ENCODE measurements around the gene TPR.
"Not testable (repeated sequence)": the region's sequence is repeated elsewhere in the genome, so short reads cannot be mapped to it uniquely, and the experiment has no call there.

TPR gene

DNA sequence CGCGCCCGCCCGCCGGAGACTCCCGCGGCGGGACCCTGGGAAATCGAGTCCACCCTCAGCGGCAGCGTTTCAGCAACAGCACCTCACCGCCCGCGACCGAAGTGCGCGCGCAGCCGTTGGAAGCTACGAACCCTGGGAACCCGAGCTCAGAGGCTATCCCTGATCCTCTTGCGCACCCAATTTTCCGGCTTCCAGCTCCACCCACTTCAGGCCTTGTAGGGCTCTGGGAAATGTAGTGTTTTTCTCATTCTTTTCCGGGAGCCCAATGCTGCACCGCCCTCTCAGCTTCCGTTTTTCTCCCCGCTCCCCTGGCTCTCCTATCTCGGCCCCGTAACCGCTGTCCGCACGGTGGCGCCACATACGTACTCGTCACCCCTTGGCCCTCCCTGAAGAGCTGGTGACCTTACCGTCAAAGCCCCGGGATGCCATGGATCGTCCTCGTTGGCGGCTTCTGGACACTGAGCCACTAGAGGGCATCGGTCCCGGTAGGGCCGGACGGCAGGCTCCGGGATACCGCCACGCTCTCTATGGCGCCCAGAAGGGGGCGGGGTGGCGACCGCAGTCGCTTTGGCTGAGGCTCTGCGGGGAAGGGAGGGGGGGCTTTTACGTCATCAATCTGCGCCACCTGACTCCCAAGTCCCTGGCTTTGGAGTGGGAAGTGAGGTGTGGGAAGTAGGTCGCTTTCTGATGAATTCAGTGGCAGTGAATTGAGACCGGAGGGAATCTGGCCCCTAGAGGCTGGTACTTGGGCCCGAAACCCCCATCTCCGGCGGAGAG lies at the start of gene TPR, which contains the start of gene ODR4:
Gene TPR (minus strand): TSS at position 102 of the 777 bp plus-strand sequence. CDS start 225 bp downstream, outside the sequence.
Gene ODR4 (plus strand): TSS at position 687 of the 777 bp plus-strand sequence. CDS start 3,948 bp downstream, outside the sequence.
- in situ Hi-C loops (cut with HindIII; ENCODE audit: low sequenced_read_pairs) = no loop called here

DNA sequence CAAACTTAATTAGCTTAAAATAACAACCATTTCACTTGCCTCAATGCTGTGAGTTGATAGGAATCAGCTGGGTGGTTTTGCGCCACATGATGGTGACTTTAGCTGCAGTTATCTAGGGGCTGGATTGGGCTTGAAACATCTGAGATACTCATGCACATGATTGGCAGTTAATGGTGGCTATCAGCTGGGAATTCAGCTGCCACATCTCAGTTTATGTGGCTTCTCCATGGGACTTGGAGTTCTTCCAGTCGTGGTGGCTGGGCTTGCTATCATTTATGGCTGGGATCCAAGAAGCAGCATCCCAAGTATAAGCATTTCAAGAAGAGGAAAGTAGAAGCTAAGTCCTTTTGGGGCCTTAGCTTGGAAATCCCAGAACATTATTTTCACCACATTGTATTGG lies 49.5 kb upstream of the TPR start:
- in situ Hi-C loops (cut with HindIII; ENCODE audit: low sequenced_read_pairs) = no loop called here

DNA sequence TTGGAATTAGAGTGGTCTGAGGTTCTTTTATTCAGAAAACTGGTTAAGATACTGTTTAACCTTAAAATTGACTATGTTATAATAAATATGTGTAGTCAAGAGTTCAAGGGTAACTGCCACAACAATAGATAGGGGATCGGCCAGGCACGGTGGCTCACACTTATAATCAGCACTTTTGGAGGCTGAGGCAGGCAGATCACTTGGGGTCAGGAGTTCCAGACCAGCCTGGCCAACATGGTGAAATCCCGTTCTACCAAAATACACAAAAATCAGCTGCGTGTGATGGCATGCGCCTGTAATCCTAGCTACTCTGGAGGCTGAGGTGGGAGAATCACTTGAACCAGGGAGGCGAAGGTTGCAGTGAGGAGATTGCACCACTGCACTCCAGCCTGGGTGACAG lies 46.4 kb upstream of the TPR start:
- in situ Hi-C loops (cut with HindIII; ENCODE audit: low sequenced_read_pairs) = no loop called here

DNA sequence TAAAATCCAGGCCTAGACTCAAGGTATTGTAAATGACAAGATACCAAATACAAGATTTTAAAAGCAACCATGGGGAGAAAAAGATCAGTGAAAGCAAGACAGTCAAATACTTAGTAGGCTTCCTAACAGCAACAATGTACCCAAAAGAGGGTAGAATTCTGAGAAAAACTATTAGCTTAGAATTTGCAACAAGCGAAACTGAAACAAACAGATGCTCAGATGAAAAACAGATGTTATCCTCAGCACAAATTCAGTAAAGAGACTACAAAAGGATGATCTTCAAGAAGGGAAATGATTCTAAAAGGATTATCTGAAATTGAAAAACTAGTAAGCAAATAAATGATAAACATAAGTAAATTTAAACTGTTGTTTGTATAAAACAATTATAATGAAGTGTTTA lies 45.9 kb upstream of the TPR start:
- in situ Hi-C loops (cut with HindIII; ENCODE audit: low sequenced_read_pairs) = no loop called here

DNA sequence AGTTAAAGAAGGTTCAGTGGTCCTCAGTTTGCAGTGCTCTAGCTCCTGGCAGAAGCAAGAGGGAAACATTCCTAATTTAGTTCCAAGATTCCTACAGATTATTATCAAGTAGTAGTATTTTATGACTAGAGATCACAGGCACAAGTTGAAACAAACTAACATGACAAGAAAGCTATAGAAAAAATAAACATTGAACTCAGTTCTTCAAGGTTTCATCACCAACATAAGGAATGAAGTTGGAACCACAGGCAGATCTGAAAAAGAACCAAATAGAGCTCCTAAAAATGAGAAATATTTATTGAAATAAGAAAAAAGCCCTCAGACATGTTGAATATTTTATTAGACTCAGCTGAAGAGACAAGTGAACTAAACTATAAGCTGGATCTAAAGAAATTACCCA lies 45.3 kb upstream of the TPR start:
- in situ Hi-C loops (cut with HindIII; ENCODE audit: low sequenced_read_pairs) = no loop called here

DNA sequence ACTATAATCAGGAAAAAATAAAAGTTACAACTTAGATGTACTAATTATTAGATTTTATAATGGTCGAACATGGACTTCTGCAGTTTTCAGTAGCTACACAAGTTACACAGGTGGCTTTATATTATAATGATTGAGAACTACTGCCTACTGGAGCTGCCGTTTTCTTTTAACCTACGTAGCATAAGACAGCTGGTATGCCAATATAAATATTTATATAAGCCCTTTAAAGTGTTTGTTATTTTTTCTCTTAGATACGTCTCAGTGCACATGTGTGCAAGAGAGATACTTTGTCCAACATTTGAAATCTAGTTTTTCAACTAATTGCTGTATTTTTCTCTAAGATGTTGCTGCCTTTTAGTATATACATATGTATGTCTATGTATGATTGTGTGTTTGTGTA lies 43.5 kb upstream of the TPR start:
- in situ Hi-C loops (cut with HindIII; ENCODE audit: low sequenced_read_pairs) = no loop called here

DNA sequence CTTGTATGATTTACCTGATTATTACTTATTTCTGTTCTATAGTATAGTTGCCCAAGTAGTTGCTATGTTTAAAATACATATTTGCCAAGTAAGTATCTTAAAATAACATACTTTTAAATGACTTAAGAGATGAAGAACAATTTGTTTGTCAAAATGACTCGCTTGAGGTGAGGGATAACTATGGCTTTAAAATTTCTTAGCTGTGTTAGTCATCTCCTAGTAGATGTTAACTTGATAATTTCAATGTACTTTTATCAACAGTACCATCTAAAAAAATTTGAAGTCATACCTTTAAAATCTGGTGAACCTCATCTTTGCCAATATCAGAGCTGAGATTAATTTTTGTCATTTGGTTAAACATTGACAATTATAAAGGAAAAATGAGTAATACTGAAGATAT lies 38.3 kb upstream of the TPR start:
- in situ Hi-C loops (cut with HindIII; ENCODE audit: low sequenced_read_pairs) = no loop called here

DNA sequence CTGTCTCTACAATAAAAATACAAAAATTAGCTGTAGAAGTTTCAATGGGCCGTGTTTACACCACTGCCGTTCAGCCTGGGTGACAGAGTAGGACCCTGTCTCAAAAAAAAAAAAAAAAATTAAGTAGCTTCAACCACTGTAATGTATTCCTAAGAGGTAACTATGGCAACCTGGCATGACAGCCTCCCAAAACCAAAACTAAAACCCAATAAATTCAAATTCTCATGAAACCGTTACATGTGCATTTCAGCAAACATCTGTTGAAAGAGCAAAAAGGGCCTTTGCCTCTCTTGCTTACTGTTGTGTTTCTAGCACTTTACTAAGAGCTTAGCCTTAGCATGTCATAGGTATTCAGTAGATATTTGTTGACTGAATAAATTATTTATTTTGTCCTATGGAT lies 34.0 kb upstream of the TPR start:
- in situ Hi-C loops (cut with HindIII; ENCODE audit: low sequenced_read_pairs) = no loop called here

DNA sequence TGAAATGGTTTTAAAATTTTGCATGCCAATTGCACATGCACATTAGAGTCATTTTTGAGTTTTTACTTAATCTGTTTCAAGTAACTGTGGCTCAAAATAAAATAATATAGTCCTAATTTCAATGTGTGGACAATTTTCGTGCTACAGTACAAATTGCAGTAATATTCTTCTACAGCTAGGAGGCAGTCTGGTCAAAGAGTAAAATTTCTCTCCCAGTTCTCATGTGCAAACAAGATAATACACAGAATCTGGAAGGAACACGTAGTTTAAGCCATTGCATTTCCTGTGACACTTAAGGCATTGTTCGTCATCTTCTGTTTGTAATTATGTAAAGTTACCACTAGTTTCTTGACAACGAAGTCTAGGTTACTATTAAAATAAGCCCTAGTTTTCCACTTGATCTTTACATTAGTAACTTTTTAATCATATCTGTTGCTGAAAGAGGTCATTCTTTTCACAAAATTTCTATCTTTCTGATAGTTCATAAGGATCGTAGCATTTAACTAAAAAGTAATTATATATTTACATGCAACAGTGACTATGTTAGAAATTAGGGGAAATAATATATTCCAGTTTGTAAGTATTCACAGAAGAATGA lies 29.5 kb upstream of the TPR start:
- in situ Hi-C loops (cut with HindIII; ENCODE audit: low sequenced_read_pairs) = no loop called here

DNA sequence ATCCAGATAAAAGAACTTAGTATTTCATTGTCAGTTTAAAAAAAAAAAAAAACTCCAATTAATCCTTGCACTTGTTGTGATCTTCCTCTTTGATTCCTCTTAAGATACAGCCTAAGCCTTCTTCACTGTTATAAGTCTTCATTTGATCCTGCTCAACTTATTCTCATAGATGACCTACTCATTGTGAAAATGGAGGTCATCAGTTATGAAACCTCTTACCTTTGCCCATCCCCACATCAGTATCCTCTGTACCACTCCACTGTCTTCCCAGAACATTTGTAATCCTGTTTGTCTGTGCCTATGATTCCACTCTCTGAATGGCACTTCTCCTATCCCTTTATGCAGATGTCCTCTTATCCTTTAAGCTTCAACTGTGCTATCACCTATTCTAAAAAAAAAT lies 28.6 kb upstream of the TPR start:
- in situ Hi-C loops (cut with HindIII; ENCODE audit: low sequenced_read_pairs) = no loop called here

DNA sequence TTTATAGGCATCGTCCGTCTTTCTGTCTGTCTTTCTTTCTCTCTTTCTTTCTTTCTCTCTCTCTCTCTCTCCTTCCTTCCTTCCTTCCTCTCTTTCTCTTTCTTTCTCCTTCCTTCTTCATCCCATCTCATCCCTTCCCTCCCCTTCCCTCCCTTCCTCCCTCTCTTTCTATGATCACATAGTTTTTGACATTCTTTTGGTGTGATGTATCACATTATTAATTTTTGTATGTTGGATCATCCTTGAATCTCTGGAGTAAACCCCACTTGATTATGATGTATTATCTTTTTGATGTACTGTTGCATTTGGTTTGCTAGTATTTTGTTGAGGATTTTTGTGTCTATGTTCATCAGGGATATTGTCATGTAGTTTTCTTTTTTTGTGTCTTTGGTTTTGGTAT lies 26.4 kb upstream of the TPR start:
- in situ Hi-C loops (cut with HindIII; ENCODE audit: low sequenced_read_pairs) = not testable (repeated sequence)

DNA sequence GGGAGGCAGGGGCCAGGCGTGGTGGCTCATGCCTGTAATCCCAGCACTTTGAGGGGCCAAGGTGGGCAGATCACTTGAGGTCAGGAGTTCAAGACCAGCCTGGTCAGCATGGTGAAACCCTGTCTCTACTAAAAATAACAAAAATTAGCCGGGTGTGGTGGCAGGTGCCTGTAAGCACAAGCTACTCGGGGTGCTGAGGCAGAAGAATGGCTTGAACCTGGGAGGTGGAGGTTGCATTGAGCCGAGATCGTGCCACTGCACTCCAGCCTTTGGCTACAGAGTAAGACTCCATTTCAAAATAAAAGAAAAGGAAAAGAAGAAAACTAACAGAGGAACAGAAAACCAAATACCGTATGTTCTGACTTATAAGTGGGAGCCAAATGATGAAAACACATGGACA lies 17.7 kb upstream of the TPR start:
- in situ Hi-C loops (cut with HindIII; ENCODE audit: low sequenced_read_pairs) = not testable (repeated sequence)

DNA sequence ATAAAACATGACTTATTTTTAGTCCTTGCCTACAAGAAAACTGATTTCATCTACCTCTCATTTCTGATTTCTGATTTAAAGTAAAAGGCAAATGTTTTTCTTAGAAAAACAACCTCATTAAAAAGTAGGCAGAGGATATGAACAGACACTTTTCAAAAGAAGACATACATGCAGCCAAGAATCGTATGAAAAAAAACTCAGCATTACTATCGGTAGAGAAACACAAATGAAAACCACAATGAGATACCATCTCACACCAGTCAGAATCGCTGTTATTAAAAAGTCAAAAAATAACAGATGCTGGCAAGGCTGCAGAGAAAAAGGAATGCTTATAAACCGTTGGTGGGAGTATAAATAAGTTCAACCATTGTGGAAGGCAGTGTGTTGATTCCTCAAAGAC lies 16.8 kb upstream of the TPR start:
- in situ Hi-C loops (cut with HindIII; ENCODE audit: low sequenced_read_pairs) = no loop called here

DNA sequence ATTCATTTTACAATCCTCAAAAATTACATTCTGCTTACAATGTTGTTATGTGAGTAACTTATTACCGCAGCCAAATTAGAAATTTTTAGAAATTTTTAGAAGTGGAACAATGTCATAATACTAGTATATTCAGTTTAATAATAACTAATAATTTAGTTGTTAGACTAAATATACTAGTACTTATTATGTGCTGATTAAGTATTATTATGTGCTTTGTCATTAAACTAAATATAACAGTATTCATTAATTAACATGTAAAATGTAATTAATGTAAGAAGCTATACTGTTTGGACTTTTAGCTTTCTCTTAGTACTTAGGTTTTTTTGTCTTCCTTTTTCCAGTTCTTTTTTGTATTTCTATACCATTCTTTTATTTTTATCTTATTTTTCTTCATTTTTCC lies 15.9 kb upstream of the TPR start:
- in situ Hi-C loops (cut with HindIII; ENCODE audit: low sequenced_read_pairs) = no loop called here

DNA sequence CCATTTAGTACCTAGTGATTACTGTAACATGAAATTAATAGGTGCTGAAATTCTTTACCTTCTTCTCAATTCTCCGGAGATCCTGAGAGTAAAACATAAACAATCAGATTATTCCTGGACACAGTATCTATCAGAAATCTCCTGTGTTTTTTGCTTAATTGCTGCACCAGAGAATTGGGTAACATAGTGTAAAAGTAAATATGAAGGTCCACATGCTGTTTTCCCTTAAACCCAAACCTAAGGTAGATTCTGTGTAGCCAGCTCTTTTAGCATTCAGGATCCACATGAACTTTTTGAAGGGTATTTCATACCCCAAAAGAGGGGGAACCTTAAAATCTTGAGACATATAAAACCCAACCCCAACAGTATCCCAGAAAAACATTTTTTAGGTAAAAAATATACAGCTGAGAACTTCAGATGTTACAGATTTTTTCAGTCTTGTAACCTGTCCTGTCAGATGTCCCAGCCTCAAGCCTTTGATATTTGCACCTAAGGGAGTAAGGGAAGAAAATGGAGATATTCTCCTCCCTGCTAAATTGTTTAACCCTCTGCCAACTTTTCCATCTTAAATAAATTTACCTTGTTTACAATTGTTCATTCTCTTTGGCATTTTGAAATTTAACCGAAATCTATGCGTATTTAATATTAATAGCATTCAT lies 11.8 kb upstream of the TPR start:
- in situ Hi-C loops (cut with HindIII; ENCODE audit: low sequenced_read_pairs) = no loop called here

DNA sequence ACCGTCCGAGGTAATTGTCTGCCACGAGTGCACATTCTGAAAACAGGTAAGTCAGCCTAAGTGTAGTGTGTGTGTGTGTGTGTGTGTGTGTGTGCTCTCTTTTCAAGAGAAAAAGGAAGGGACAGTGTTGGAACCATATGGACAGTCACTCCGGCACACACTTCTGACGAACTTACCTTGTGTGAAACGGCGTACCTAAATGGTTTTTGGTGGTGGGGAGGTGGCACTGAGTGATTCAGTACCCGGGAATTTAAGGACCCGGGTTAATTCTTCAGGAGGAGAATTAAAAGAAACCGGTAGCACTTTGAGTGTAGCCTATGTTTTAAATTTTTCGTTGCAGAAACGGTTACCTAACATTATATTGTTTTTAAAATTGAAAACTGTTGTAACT lies 871 bp upstream of the TPR start:
- in situ Hi-C loops (cut with HindIII; ENCODE audit: low sequenced_read_pairs) = no loop called here

DNA sequence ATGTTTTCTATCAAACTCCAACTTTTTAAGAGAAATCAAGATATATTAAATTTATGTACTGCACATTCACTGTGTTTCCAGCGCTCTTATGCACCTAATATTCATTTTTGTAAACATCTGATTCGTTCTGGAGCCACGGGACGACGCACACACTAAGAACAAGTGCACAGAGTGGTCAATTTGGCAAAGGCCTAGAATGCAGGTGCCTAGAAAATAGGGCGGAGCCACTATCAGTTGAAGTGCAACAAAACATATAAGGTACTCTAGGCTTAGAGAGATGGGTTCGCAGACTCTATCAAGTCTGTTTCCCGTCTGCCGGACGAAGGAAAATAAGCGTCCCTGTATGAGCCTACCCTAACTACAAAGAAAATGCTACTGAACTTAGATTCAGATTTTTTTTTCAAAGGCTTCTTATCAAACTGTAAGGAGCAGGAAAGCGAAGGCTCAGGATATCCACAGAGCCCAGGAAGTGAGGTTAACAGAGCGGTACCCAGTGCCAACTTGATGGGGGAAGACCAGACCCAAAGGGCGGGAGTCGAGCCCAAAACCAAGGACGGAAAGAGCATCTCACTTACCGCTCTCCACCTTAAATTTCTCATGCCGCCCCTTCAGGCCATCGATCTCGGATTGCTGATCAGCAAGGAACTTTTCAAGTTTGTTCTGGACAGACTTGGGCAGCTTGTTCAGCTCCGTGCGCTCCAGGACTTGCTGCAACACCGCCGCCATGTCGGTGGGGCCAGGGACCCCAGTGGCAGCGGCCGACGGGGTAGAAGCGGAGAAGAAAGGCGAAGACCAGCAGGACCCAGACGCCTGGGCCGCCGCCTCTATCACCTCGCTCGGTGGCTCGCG lies 526 bp downstream of the TPR start:
- in situ Hi-C loops (cut with HindIII; ENCODE audit: low sequenced_read_pairs) = no loop called here

DNA sequence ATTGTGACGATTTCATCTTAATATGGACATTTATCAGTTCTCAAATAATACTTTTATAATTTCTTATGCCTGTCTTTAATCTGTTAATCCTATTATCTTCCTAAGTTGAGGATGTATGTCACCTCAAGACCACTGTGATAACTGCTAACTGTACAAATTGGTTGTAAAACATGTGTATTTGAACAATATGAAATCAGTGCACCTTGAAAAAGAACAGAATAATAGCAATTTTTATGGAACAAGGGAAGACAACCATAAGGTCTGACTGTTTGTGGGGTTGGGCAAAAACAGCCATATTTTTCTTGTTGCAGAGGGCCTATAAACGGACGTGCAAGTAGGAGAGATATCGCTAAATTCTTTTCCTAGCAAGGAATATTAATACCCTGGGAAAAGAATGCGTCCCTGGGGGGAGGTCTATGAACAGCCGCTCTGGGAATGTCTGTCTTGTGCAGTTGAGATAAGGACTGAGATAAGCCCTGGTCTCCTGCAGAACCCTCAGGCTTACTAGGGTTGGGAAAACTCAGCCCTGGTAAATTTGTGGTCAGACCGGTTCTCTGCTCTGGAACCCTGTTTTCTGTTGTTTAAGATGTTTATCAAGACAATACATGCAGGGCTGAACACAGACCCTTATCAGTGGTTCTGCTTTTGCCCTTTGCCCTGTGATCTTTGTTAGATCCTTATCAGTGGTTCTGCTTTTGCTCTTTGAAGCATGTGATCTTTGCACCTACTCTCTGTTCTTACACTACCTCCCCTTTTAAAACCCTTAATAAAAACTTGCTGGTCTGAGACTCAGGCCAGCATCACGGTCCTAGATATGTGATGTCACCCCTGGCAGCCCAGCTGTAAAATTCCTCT lies 27.0 kb downstream of the TPR start:
- in situ Hi-C loops (cut with HindIII; ENCODE audit: low sequenced_read_pairs) = not testable (repeated sequence)

DNA sequence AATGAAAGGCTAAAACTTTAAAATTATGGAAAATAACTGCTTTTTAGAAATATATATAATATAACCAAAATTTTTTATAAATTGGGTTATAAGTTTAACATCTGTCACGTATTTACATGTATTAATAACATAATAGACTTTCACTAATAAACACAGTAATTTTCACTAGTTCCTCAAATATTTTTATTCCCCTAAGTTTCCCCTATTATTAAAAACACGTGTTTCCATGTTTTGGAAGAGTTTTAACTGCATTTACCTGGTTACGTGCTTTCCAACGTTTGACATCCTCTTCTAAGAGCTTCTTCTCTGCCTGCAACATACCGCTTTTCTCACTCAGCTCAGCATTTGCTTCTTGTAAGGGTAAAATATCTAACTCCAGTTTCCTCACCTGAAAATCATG lies 34.3 kb downstream of the TPR start:
- in situ Hi-C loops (cut with HindIII; ENCODE audit: low sequenced_read_pairs) = no loop called here

DNA sequence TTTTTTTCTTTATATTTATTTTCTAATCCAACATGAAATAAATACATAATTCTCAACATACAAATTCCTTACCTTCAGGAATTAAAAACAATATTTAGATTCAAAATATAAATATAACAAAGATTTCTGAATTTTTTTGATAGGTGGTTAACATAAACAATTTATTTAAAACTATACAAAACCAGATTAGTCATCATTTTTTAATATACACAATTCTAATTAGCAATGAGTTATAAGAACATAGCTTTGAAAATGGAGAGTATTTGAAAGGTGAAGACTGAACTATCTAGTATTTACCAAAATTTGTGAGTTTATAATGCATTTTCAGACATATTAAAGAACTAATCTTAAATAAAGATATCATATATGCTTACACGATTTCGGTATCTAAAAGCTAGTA lies 37.5 kb downstream of the TPR start:
- in situ Hi-C loops (cut with HindIII; ENCODE audit: low sequenced_read_pairs) = no loop called here

All from DLD1 (cell line).